SIG-M5 treated with dmso at 0.1 percent for 504 hours (cell line): ENCODE data around the gene SLC8A3.

Experiments used
- DNase-seq: peaks from one replicate; lab custom pipeline; 2025; ENCODE audit not compliant: unreplicated experiment; lab: John Stamatoyannopoulos, UW

SLC8A3 gene

GRCh38 chr14:70121521-70121920 is 67.2 kb downstream of the SLC8A3 start:
- DNase-seq = no peak

GRCh38 chr14:70118064-70118463 is 70.7 kb downstream of the SLC8A3 start:
- no peak for DNase-seq

GRCh38 chr14:70116278-70116677 is 72.5 kb downstream of the SLC8A3 start:
- DNase-seq = no peak

- no peak for DNase-seq
These were observed 74.1 kb downstream of the SLC8A3 start for GRCh38 chr14:70114621-70115156.

GRCh38 chr14:70113211-70113610 is 75.5 kb downstream of the SLC8A3 start:
- peak; percentile 5 for DNase-seq

GRCh38 chr14:70108419-70108818 is 80.3 kb downstream of the SLC8A3 start:
- no peak for DNase-seq

- DNase-seq = no peak
These were observed 81.4 kb downstream of the SLC8A3 start for GRCh38 chr14:70107309-70107708.

- no peak for DNase-seq
These were observed 88.7 kb downstream of the SLC8A3 start for GRCh38 chr14:70100071-70100470.

GRCh38 chr14:70098250-70098809 is 90.4 kb downstream of the SLC8A3 start:
- no peak for DNase-seq

GRCh38 chr14:70097576-70098249 is 91.0 kb downstream of the SLC8A3 start:
- no peak for DNase-seq

GRCh38 chr14:70096866-70097265 is 91.9 kb downstream of the SLC8A3 start:
- peak; percentile 23 for DNase-seq

GRCh38 chr14:70094631-70095030 is 94.1 kb downstream of the SLC8A3 start:
- DNase-seq = no peak

- DNase-seq = no peak
These were observed 94.6 kb downstream of the SLC8A3 start for GRCh38 chr14:70094106-70094505.

- DNase-seq = no peak
These were observed 95.6 kb downstream of the SLC8A3 start for GRCh38 chr14:70093156-70093555.

- DNase-seq = no peak
These were observed 101.4 kb downstream of the SLC8A3 start for GRCh38 chr14:70087380-70087697.

GRCh38 chr14:70086685-70087379 is 101.9 kb downstream of the SLC8A3 start:
- DNase-seq = peak; percentile 50

GRCh38 chr14:70084226-70084625 is 104.5 kb downstream of the SLC8A3 start:
- no peak for DNase-seq

GRCh38 chr14:70082394-70082793 is 106.4 kb downstream of the SLC8A3 start:
- no peak for DNase-seq

- no peak for DNase-seq
These were observed 108.7 kb downstream of the SLC8A3 start for GRCh38 chr14:70080076-70080475.

GRCh38 chr14:70078329-70078728 is 110.4 kb downstream of the SLC8A3 start:
- no peak for DNase-seq

GRCh38 chr14:70077720-70078119 is 111.0 kb downstream of the SLC8A3 start:
- DNase-seq = no peak

GRCh38 chr14:70077005-70077404 is 111.7 kb downstream of the SLC8A3 start:
- no peak for DNase-seq
